Fibroblast of villous mesenchyme (primary cell): Measurements from ENCODE around the gene GGPS1. TPM values are rescaled to one million over a fixed set of nuclear protein-coding genes. Genes with fewer than 3 reads are reported as not detected.
A peak's percentile ranks its signal among the peaks of the same experiment; 100 is the strongest.

ENCODE experiments used
- DNase-seq: peaks from one replicate; pipeline ENCODE4 v3.0.0-alpha.2; 2010; ENCODE audit warnings: low read depth
- H3K4me3 ChIP-seq: 2 replicates; pipeline ENCODE4 v1.5.1; 2011; ENCODE audit warnings: low read depth, mild to moderate bottlenecking, low read length
- total RNA-seq: library from RNA; depleted of rRNA; stranded (reverse); fragments of >200 nt; gene quantifications from 2 replicates; pipeline ENCODE4 v1.2.3, GENCODE V29; 2012
- TF ChIP-seq, protein P1 (sequence below): IDR thresholded peaks from 2 replicates; pipeline ENCODE4 v1.5.1; 2012; ENCODE audit warnings: low read depth, mild to moderate bottlenecking, low read length; ENCODE audit not compliant: insufficient read depth

Gene GGPS1
- total RNA-seq, 1 donor, result 25.9 TPM

DNA sequence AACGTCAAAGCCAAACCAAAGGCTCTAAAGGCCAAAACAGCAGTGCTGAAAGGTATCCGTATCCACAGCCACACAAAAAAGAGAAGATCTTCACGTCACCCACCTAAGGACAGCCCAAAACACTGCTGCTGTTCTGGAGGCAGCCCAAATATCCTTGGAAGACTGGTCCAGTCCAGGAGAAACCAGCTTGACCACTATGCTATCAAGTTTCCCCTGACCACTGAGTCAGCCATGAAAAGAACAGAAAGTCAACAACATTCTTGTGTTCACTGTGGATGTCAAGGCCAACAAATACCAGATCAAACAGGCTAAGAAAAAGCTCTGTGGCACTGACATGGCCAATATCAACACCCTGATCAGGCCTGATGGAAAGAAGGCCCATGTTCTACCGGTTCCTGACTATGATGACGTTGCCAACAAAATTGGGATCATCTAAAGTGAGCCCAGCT lies 32.4 kb upstream of the GGPS1 start:
- peak; percentile 53 for DNase-seq
- H3K4me3 ChIP-seq, result no peak overlapping the region
- TF ChIP-seq, protein P1, sequence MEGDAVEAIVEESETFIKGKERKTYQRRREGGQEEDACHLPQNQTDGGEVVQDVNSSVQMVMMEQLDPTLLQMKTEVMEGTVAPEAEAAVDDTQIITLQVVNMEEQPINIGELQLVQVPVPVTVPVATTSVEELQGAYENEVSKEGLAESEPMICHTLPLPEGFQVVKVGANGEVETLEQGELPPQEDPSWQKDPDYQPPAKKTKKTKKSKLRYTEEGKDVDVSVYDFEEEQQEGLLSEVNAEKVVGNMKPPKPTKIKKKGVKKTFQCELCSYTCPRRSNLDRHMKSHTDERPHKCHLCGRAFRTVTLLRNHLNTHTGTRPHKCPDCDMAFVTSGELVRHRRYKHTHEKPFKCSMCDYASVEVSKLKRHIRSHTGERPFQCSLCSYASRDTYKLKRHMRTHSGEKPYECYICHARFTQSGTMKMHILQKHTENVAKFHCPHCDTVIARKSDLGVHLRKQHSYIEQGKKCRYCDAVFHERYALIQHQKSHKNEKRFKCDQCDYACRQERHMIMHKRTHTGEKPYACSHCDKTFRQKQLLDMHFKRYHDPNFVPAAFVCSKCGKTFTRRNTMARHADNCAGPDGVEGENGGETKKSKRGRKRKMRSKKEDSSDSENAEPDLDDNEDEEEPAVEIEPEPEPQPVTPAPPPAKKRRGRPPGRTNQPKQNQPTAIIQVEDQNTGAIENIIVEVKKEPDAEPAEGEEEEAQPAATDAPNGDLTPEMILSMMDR, result no peak

DNA sequence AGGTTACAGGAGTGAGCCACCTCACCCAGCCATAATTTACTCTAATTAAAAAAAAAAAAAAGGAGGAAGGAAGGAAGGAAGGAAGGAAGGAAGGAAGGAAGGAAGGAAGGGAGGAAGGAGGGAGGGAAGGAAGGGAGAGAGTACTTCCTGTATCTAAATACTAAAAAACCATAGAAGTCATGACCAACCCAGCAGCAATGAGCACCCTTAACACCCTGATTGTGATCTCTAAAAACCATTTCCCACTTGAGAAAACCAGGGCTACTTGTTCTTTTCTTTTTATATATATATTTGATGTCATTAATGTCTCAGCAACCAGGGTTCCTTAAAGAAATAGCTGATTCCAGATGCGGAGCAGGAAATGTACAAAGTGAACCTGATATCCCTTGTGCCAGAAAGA lies 31.6 kb upstream of the GGPS1 start:
- DNase-seq, result no peak
- TF ChIP-seq, protein P1, result no peak

DNA sequence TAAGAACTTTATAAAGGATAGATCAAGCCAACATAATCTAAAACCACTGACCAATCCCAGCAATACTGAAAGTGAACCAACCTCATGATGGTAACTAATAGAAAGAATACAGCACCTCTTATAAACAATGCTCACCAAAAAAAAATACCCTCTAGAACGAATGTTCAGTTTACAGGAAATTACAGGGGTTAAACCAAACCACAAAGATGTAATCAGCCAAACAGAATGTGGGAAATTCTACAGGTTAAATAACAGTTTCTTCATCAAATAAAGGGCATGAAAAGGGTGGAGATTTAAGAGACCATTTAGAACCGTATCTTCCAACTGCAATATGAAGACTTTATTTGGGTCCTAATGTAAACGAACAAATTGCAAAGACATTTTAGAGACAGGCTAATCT lies 30.8 kb upstream of the GGPS1 start:
- TF ChIP-seq, protein P1, result no peak
- H3K4me3 ChIP-seq, result no peak overlapping the region
- DNase-seq, result peak; percentile 68

More for the DNA sequence above, 31.6 kb upstream of the GGPS1 start:
- no peak overlapping the region for H3K4me3 ChIP-seq

DNA sequence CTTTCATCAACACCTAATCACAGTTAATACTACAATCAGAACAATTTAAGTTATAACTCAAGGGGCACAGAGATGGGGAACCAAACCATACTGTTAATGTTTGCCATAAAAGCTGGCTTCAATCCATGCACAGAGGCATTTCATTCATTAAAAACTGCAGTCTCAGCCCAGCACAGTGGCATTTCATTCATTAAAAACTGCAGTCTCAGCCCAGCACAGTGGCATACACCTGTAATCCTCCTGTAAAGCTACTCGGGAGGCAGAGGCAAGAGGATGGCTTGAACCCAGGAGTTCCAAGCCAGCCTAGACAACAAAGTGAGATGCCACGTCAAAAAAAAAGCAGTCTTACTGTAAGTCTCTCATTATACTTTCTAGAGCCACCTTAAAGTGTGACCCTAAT lies 29.6 kb upstream of the GGPS1 start:
- H3K4me3 ChIP-seq, result no peak overlapping the region
- TF ChIP-seq, protein P1, result no peak
- DNase-seq, result no peak

DNA sequence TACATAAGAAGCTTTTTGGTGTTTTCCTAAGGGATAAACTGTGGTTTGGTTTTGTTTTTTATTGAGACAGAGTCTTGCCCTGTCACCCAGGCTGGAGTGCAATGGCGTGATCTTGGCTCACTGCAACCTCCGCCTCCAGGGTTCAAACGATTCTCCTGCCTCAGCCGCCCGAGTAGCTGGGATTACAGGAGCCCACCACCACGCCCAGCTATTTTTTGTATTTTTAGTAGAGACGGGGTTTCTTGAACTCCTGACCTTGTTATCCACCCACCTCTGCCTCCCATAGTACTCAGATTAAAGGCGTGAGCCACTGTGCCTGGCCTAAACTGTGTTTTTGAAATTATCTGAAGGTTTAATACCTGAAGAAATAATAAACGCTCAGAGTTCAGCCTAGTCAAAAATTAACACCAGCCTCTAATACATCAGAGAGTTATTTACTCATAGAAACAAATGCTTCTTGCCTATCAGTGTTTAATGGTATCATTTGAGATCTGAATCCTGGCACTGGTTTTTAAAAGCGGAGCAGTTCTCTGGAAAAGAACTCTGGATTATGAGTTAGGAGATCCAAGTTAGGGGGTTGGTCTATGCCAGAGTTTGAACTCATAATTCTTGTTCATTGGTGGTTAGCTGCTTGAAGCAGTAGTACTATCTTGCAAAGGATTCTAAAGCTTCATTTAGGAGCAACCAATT lies 29.1 kb upstream of the GGPS1 start:
- TF ChIP-seq, protein P1, result no peak
- no peak overlapping the region for H3K4me3 ChIP-seq
- DNase-seq, result no peak

DNA sequence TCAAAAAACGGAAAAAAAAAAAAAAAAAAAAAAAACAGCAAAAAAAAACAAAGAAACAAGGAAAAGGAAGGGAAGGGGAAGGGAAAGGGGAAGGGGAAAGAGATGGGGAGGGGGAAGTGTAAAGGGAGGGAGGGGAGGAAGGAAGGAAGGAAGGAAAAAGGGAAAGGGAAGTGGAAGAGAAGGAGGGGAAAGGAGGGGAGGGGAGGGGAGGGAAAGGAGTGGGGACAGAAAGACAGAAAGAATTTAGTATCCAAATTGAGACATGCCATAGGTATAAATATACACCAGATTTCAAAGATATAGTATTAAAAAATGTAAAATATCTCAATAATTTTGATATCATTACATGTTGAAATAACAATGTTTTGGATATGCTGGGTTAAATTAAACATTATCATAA lies 26.2 kb upstream of the GGPS1 start:
- H3K4me3 ChIP-seq, result no peak overlapping the region
- DNase-seq, result no peak
- TF ChIP-seq, protein P1, result no peak
